Adrenal gland (tissue), 12 donors: Measurements from ENCODE around the gene OSER1. TPM values are rescaled to one million over a fixed set of nuclear protein-coding genes. Genes with fewer than 3 reads are reported as not detected.

Source experiments
- DNase-seq, 7 donors: peaks; one replicate each; pipeline ENCODE4 v3.0.0-alpha.2; 2019 to 2020
- H3K27ac ChIP-seq, 5 donors: fragments of 200-600 bp; sonication (generic) in 4 of 5; 1 replicate in 3 of 5; 2 replicates in 2 of 5; pipeline versions ENCODE4 v1.5.1 to v1.8.0; 2016 to 2020; ENCODE audit warnings: mild to moderate bottlenecking in 1 of 5
- H3K27me3 ChIP-seq: fragments of 200-600 bp; 2 replicates; pipeline ENCODE4 v1.8.0; 2021
- H3K36me3 ChIP-seq, 2 donors: fragments of 200-600 bp; replicated peaks in 1 of 2; 1 replicate in 1 of 2; 2 replicates in 1 of 2; pipeline versions ENCODE4 v1.5.1 to v1.8.0; 2018 to 2022
- H3K4me1 ChIP-seq, 2 donors: fragments of 200-600 bp; replicated peaks in 1 of 2; 1 replicate in 1 of 2; 2 replicates in 1 of 2; pipeline versions ENCODE4 v1.5.1 to v1.8.0; 2018 to 2021
- H3K4me3 ChIP-seq, 4 donors: fragments of 200-600 bp; sonication (generic) in 3 of 4; one replicate each; pipeline ENCODE4 v1.5.1; 2016 to 2018
- H3K9me3 ChIP-seq, 3 donors: fragments of 200-600 bp; sonication (generic) in 1 of 3; replicated peaks in 1 of 3; 1 replicate in 2 of 3; 2 replicates in 1 of 3; pipeline versions ENCODE4 v1.5.1 to v1.8.0; 2016 to 2021
- CTCF ChIP-seq, 6 experiments: fragments of 450-650 bp in 4 of 6; fragments of 200-600 bp in 2 of 6; sonication (generic) in 1 of 6; IDR thresholded peaks; 1 replicate in 5 of 6; 2 replicates in 1 of 6; pipeline versions ENCODE4 v1.5.1 to v1.8.0; 2016 to 2021; ENCODE audit warnings: antibody characterized with exemption in 6 of 6, mild to moderate bottlenecking in 2 of 6, moderate library complexity in 1 of 6
- POLR2A ChIP-seq, 2 donors: fragments of 450-650 bp; IDR thresholded peaks; one replicate each; pipeline ENCODE4 v1.6.1; 2017; ENCODE audit warnings: antibody characterized with exemption in 2 of 2, mild to moderate bottlenecking in 2 of 2, moderate library complexity in 1 of 2
- WGBS, 4 donors: extraction: QIAGEN DNeasy Blood & Tissue Kit in 2 of 4; methylation state at CpG; one replicate each; pipeline versions ENCODE4 v1.1.5 to v1.1.7; 2013 to 2017; 5-methylcytosine and 5-hydroxymethylcytosine counted together
- intact Hi-C, 2 donors: fragments of 100-400 bp; cut with DNase I; formaldehyde crosslinking; loops; one replicate each; pipeline versions ENCODE4 v1.14.1 to v1.15.0; 2022 to 2023
- polyA plus RNA-seq, 3 donors: library from polyadenylated mRNA; stranded (reverse); fragments of 200-250 nt in 2 of 3; fragments of 350-450 nt in 1 of 3; fragmentation: Illumina TruSeq in 1 of 3; extraction: RNeasy Lipid Tissue Mini Kit (QIAGEN cat#74804) in 1 of 3; gene quantifications; one replicate each; pipeline ENCODE4 v1.2.3, GENCODE V29; 2013 to 2014
- total RNA-seq, 9 donors: library from RNA; depleted of rRNA in 4 of 9; stranded (reverse); fragments of >200 nt in 4 of 9; fragments of 120-200 nt in 1 of 9; fragmentation: NEBNext Ultra II Directional in 1 of 9; extraction: Animal tissue kit (Norgen Biotek cat#: 25700) in 1 of 9; gene quantifications; one replicate each; pipeline versions ENCODE4 v1.1.0 to v1.2.4, GENCODE V29; 2013 to 2023
- donor health status: healthy with polysubstance abuse.
- donor health status: Bipolar disorder and iron deficiency.
- donor health status: DM: yes; HTN: yes; CAD: no.
- donor health status: DM: no; HTN: no; CAD: no.
- donor health status: DM: no; HTN: no; CAD: no.
- donor health status: DM: yes; HTN: yes; CAD: no.

Gene OSER1
- total and polyA plus RNA-seq, 12 donors, result 19.5 to 46.7 (median 27.3) TPM

- H3K36me3 ChIP-seq, result no peaks in the 10 kb centered on the region
- no peak for TF ChIP-seq POLR2A (IDR thresholded peaks at IDR 0.05)
- no peak for TF ChIP-seq CTCF (IDR thresholded peaks at IDR 0.05)
- intact Hi-C loops, result no loop called here
- 79 to 100% (median 96%) methylated on average over 1 of the region's 1 CpG for WGBS, 4 donors
- H3K9me3 ChIP-seq, result no peaks in the 10 kb centered on the region
- no peak overlapping the region for H3K27ac ChIP-seq
- H3K4me3 ChIP-seq, result no peak overlapping the region
- no peaks in the 10 kb centered on the region for H3K4me1 ChIP-seq
- H3K27me3 ChIP-seq, result no peaks in the 10 kb centered on the region
- no peak for DNase-seq
These were observed 45.4 kb upstream of the OSER1 start for GRCh38 chr20:44255942-44256341.

GRCh38 chr20:44254073-44254472 lies 43.5 kb upstream of the OSER1 start:
- 82 to 90% (median 85%) methylated on average over 8 of the region's 8 CpGs for WGBS, 4 donors
- intact Hi-C loops, result no loop called here
- H3K4me3 ChIP-seq, result no peak overlapping the region
- no peaks in the 10 kb centered on the region for H3K9me3 ChIP-seq
- H3K27ac ChIP-seq, result no peak overlapping the region
- no peaks in the 10 kb centered on the region for H3K4me1 ChIP-seq
- no peak for DNase-seq
- no peaks in the 10 kb centered on the region for H3K36me3 ChIP-seq
- TF ChIP-seq CTCF (IDR thresholded peaks at IDR 0.05), result no peak
- no peak for TF ChIP-seq POLR2A (IDR thresholded peaks at IDR 0.05)
- no peaks in the 10 kb centered on the region for H3K27me3 ChIP-seq

GRCh38 chr20:44253528-44253927 lies 43.0 kb upstream of the OSER1 start:
- H3K36me3 ChIP-seq, result no peaks in the 10 kb centered on the region
- DNase-seq, result no peak
- intact Hi-C loops, result no loop called here
- H3K9me3 ChIP-seq, result no peaks in the 10 kb centered on the region
- WGBS, 4 donors, result 76 to 83% (median 79%) methylated on average over 3 of the region's 3 CpGs
- TF ChIP-seq POLR2A (IDR thresholded peaks at IDR 0.05) (no peak), CTCF (IDR thresholded peaks at IDR 0.05) (no peak)
- no peak overlapping the region for H3K27ac ChIP-seq
- H3K4me3 ChIP-seq, result no peak overlapping the region
- H3K4me1 ChIP-seq, result no peaks in the 10 kb centered on the region
- no peaks in the 10 kb centered on the region for H3K27me3 ChIP-seq

GRCh38 chr20:44251284-44251683 lies 40.7 kb upstream of the OSER1 start:
- Histone ChIP-seq H3K27me3 (no peaks in the 10 kb centered on the region), H3K36me3 (no peaks in the 10 kb centered on the region), H3K4me1 (peaks cover 9 to 10% of the 10 kb centered on the region in 2 donors), H3K9me3 (no peaks in the 10 kb centered on the region), H3K27ac (no peak overlapping the region), H3K4me3 (no peak overlapping the region)
- 65 to 74% (median 71%) methylated on average over 3 to 4 of the region's 4 CpGs for WGBS, 4 donors
- intact Hi-C loops, result no loop called here
- no peak for DNase-seq
- no peak for TF ChIP-seq POLR2A (IDR thresholded peaks at IDR 0.05)
- no peak for TF ChIP-seq CTCF (IDR thresholded peaks at IDR 0.05)
